ENCODE data around the gene FAM20A.

Gene FAM20A

GRCh38 chr17:68567581-68567980, 33.6 kb downstream of the FAM20A start:
- Histone ChIP-seq H3K4me3 (ENCODE audit: low read length) (no peak overlapping the region), H3K27me3 (ENCODE audit: control insufficient read depth, insufficient read depth, low read length) (no peaks in the 10 kb centered on the region), H3K27ac (ENCODE audit: low read length) (no peak overlapping the region), H3K9me3 (ENCODE audit: control insufficient read depth, insufficient read depth, low read length) (no peaks in the 10 kb centered on the region), H3K36me3 (ENCODE audit: control insufficient read depth, insufficient read depth, low read length) (no peaks in the 10 kb centered on the region), H3K4me1 (ENCODE audit: control insufficient read depth, insufficient read depth, low read length) (no peaks in the 10 kb centered on the region)
- WGBS (ENCODE audit: insufficient coverage, insufficient read length), result no CpG with 5 or more reads among the region's 8 CpGs
- no peak for DNase-seq (ENCODE audit: low read depth, low spot score)

GRCh38 chr17:68567035-68567434, 34.1 kb downstream of the FAM20A start:
- Histone ChIP-seq H3K27me3 (ENCODE audit: control insufficient read depth, insufficient read depth, low read length) (no peaks in the 10 kb centered on the region), H3K36me3 (ENCODE audit: control insufficient read depth, insufficient read depth, low read length) (no peaks in the 10 kb centered on the region), H3K4me3 (ENCODE audit: low read length) (no peak overlapping the region), H3K9me3 (ENCODE audit: control insufficient read depth, insufficient read depth, low read length) (no peaks in the 10 kb centered on the region), H3K4me1 (ENCODE audit: control insufficient read depth, insufficient read depth, low read length) (no peaks in the 10 kb centered on the region), H3K27ac (ENCODE audit: low read length) (no peak overlapping the region)
- no CpG with 5 or more reads among the region's 3 CpGs for WGBS (ENCODE audit: insufficient coverage, insufficient read length)
- DNase-seq (ENCODE audit: low read depth, low spot score), result no peak

- no peak overlapping the region for H3K27ac ChIP-seq (ENCODE audit: low read length)
- no CpG with 5 or more reads among the region's 2 CpGs for WGBS (ENCODE audit: insufficient coverage, insufficient read length)
- H3K27me3 ChIP-seq (ENCODE audit: control insufficient read depth, insufficient read depth, low read length), result no peaks in the 10 kb centered on the region
- H3K36me3 ChIP-seq (ENCODE audit: control insufficient read depth, insufficient read depth, low read length), result no peaks in the 10 kb centered on the region
- H3K9me3 ChIP-seq (ENCODE audit: control insufficient read depth, insufficient read depth, low read length), result no peaks in the 10 kb centered on the region
- H3K4me1 ChIP-seq (ENCODE audit: control insufficient read depth, insufficient read depth, low read length), result no peaks in the 10 kb centered on the region
- DNase-seq (ENCODE audit: low read depth, low spot score), result no peak
- H3K4me3 ChIP-seq (ENCODE audit: low read length), result no peak overlapping the region
These were observed 34.8 kb downstream of the FAM20A start for GRCh38 chr17:68566442-68566738.

- no CpG with 5 or more reads among the region's 3 CpGs for WGBS (ENCODE audit: insufficient coverage, insufficient read length)
- DNase-seq (ENCODE audit: low read depth, low spot score), result no peak
- no peaks in the 10 kb centered on the region for H3K4me1 ChIP-seq (ENCODE audit: control insufficient read depth, insufficient read depth, low read length)
These were observed 35.3 kb downstream of the FAM20A start for GRCh38 chr17:68565661-68566441.

GRCh38 chr17:68564415-68565111, 36.6 kb downstream of the FAM20A start:
- DNase-seq (ENCODE audit: low read depth, low spot score), result no peak
- Histone ChIP-seq H3K4me1 (ENCODE audit: control insufficient read depth, insufficient read depth, low read length) (no peaks in the 10 kb centered on the region), H3K27ac (ENCODE audit: low read length) (no peak overlapping the region), H3K9me3 (ENCODE audit: control insufficient read depth, insufficient read depth, low read length) (no peaks in the 10 kb centered on the region), H3K36me3 (ENCODE audit: control insufficient read depth, insufficient read depth, low read length) (no peaks in the 10 kb centered on the region), H3K27me3 (ENCODE audit: control insufficient read depth, insufficient read depth, low read length) (no peaks in the 10 kb centered on the region), H3K4me3 (ENCODE audit: low read length) (no peak overlapping the region)
- no CpG with 5 or more reads among the region's 8 CpGs for WGBS (ENCODE audit: insufficient coverage, insufficient read length)

More at GRCh38 chr17:68565661-68566441, 35.3 kb downstream of the FAM20A start:
- Histone ChIP-seq H3K9me3 (ENCODE audit: control insufficient read depth, insufficient read depth, low read length) (no peaks in the 10 kb centered on the region), H3K27me3 (ENCODE audit: control insufficient read depth, insufficient read depth, low read length) (no peaks in the 10 kb centered on the region), H3K27ac (ENCODE audit: low read length) (no peak overlapping the region), H3K4me3 (ENCODE audit: low read length) (no peak overlapping the region), H3K36me3 (ENCODE audit: control insufficient read depth, insufficient read depth, low read length) (no peaks in the 10 kb centered on the region)

GRCh38 chr17:68562736-68563135, 38.4 kb downstream of the FAM20A start:
- Histone ChIP-seq H3K36me3 (ENCODE audit: control insufficient read depth, insufficient read depth, low read length) (no peaks in the 10 kb centered on the region), H3K27ac (ENCODE audit: low read length) (no peak overlapping the region), H3K4me3 (ENCODE audit: low read length) (no peak overlapping the region), H3K27me3 (ENCODE audit: control insufficient read depth, insufficient read depth, low read length) (no peaks in the 10 kb centered on the region), H3K4me1 (ENCODE audit: control insufficient read depth, insufficient read depth, low read length) (no peaks in the 10 kb centered on the region), H3K9me3 (ENCODE audit: control insufficient read depth, insufficient read depth, low read length) (no peaks in the 10 kb centered on the region)
- no peak for DNase-seq (ENCODE audit: low read depth, low spot score)
- WGBS (ENCODE audit: insufficient coverage, insufficient read length), result no CpG with 5 or more reads among the region's 4 CpGs

GRCh38 chr17:68560966-68561720, 40.0 kb downstream of the FAM20A start:
- no peaks in the 10 kb centered on the region for H3K9me3 ChIP-seq (ENCODE audit: control insufficient read depth, insufficient read depth, low read length)
- no peak for DNase-seq (ENCODE audit: low read depth, low spot score)
- WGBS (ENCODE audit: insufficient coverage, insufficient read length), result no CpG with 5 or more reads among the region's 3 CpGs
- no peak overlapping the region for H3K4me3 ChIP-seq (ENCODE audit: low read length)
- H3K27me3 ChIP-seq (ENCODE audit: control insufficient read depth, insufficient read depth, low read length), result no peaks in the 10 kb centered on the region
- H3K4me1 ChIP-seq (ENCODE audit: control insufficient read depth, insufficient read depth, low read length), result no peaks in the 10 kb centered on the region
- H3K36me3 ChIP-seq (ENCODE audit: control insufficient read depth, insufficient read depth, low read length), result no peaks in the 10 kb centered on the region
- H3K27ac ChIP-seq (ENCODE audit: low read length), result no peak overlapping the region

GRCh38 chr17:68559316-68559715, 41.9 kb downstream of the FAM20A start:
- Histone ChIP-seq H3K27me3 (ENCODE audit: control insufficient read depth, insufficient read depth, low read length) (no peaks in the 10 kb centered on the region), H3K27ac (ENCODE audit: low read length) (no peak overlapping the region), H3K4me3 (ENCODE audit: low read length) (no peak overlapping the region), H3K4me1 (ENCODE audit: control insufficient read depth, insufficient read depth, low read length) (no peaks in the 10 kb centered on the region), H3K36me3 (ENCODE audit: control insufficient read depth, insufficient read depth, low read length) (no peaks in the 10 kb centered on the region), H3K9me3 (ENCODE audit: control insufficient read depth, insufficient read depth, low read length) (no peaks in the 10 kb centered on the region)
- no CpG with 5 or more reads among the region's 1 CpG for WGBS (ENCODE audit: insufficient coverage, insufficient read length)
- no peak for DNase-seq (ENCODE audit: low read depth, low spot score)

- H3K27me3 ChIP-seq (ENCODE audit: control insufficient read depth, insufficient read depth, low read length), result no peaks in the 10 kb centered on the region
- H3K4me1 ChIP-seq (ENCODE audit: control insufficient read depth, insufficient read depth, low read length), result no peaks in the 10 kb centered on the region
- no CpG with 5 or more reads among the region's 4 CpGs for WGBS (ENCODE audit: insufficient coverage, insufficient read length)
- H3K36me3 ChIP-seq (ENCODE audit: control insufficient read depth, insufficient read depth, low read length), result no peaks in the 10 kb centered on the region
- H3K27ac ChIP-seq (ENCODE audit: low read length), result no peak overlapping the region
- no peaks in the 10 kb centered on the region for H3K9me3 ChIP-seq (ENCODE audit: control insufficient read depth, insufficient read depth, low read length)
- no peak for DNase-seq (ENCODE audit: low read depth, low spot score)
- H3K4me3 ChIP-seq (ENCODE audit: low read length), result no peak overlapping the region
These were observed 44.6 kb downstream of the FAM20A start for GRCh38 chr17:68556551-68556950.

GRCh38 chr17:68544111-68544915, 56.9 kb downstream of the FAM20A start:
- Histone ChIP-seq H3K9me3 (ENCODE audit: control insufficient read depth, insufficient read depth, low read length) (no peaks in the 10 kb centered on the region), H3K36me3 (ENCODE audit: control insufficient read depth, insufficient read depth, low read length) (0 out of 2 replicates have a peak, but pooled peaks cover 5% of the 10 kb centered on the region), H3K4me1 (ENCODE audit: control insufficient read depth, insufficient read depth, low read length) (no peaks in the 10 kb centered on the region), H3K4me3 (ENCODE audit: low read length) (no peak overlapping the region), H3K27me3 (ENCODE audit: control insufficient read depth, insufficient read depth, low read length) (no peaks in the 10 kb centered on the region), H3K27ac (ENCODE audit: low read length) (no peak overlapping the region)
- 100% methylated on average over 3 of the region's 12 CpGs for WGBS (ENCODE audit: insufficient coverage, insufficient read length)
- no peak for DNase-seq (ENCODE audit: low read depth, low spot score)
